HG02938 (cell line): ENCODE data around the gene CTNNA1.

ENCODE experiments used
- ATAC-seq: cut with Tn5 transposase; IDR thresholded peaks from one replicate; pipeline ENCODE4 v1.9.1; 2021; ENCODE audit warnings: mild to moderate bottlenecking, moderate library complexity; ENCODE audit not compliant: unreplicated experiment

Gene CTNNA1

GRCh38 chr5:138925090-138925635 lies 171.9 kb downstream of the CTNNA1 start:
- ATAC-seq = no peak

DNA sequence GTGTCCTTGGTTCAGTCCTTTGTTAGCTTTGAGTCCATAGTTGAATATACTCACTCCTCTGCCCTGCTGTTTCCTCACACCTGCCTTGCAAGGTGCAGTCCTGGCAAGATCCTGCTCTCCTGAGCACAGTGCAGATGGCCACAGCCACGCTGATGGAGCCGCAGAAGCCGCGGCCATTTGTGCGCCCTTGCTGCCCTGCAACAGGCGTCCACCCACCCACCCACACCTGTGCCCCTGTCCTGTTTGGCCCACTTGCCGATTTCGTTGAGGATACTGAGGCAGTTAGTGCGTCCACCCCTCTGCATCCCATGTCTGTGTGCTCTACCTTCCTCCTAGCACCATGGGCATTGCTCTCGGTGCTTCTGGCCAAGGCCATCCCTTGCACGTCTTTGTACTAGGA lies 173.0 kb downstream of the CTNNA1 start:
- ATAC-seq = no peak

DNA sequence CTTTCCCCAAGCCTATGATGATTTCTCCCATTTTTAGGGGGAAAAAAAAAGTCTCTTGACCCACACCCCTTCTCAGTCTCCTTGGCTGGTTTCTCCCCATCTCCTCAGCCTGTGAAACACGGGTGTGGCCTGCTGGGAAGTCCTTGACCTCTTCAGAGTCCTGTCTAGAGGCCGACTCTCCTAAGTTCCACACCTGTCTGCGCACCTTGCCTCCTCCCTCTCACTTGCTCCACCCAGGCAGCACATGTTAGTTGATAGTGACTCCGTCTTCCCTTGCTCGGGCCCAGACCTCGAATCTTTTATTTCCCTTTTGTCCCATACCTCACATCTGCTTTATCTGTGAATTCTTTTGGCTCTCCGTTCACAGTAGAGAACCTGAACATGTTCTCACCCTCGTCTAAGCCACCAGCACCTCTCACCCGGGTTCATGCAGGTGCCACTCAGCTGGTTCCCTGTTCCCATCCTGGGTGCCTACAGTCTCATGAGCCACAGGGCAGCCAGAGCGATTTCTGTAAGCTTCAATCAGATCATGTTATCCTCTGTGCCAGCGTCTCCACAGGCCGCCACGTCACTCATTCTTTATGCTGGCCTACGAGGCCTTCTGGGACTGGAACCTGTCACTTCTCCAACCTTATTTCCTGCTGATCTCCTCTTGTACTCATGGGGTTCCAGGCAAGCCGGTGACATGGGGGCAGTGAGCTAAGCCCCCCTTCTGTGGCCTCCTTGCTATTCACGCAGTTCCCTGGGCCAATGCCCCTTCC lies 173.6 kb downstream of the CTNNA1 start:
- ATAC-seq = no peak

DNA sequence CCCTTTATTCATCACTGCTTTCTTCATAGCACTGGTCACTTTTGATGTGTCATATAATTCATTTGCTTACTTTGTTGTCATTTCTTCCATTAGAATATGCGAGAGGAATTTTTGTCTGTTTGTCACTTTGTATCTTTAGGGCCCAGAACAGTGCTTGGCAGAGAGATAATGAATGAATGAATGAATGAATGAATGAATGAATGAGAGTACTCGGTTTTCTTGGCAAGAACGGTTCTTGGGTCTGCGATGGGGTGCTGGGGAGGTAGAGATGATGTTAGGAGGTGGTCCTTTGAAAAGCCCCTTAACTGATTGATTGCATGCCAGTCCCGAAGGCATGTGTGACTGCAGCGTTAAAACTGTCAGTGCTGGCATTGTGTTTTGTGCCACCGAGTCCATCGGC lies 174.3 kb downstream of the CTNNA1 start:
- ATAC-seq = no peak

- no peak for ATAC-seq
Observed at GRCh38 chr5:138927979-138928378, 174.8 kb downstream of the CTNNA1 start.

DNA sequence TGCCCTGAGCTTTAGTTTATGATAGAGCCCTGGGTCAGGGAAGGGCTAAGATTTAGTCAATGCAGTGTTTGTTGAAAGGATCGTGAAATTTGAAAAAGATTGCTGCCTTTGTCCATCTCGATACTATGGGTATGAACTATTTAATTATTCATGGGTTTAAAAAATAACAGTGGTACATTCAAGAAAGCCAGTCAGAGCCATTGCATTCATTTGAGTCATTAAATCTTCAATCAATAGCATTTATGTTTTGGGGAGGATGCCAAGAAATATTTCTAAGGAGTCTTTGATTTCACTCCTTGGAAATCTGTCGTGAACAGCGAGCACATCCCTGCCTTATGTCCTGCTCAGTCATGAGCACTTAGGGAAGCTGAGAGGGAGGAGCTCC lies 176.3 kb downstream of the CTNNA1 start:
- ATAC-seq = no peak

GRCh38 chr5:138930371-138931097 lies 177.3 kb downstream of the CTNNA1 start:
- ATAC-seq = no peak

GRCh38 chr5:138932171-138932810 lies 179.1 kb downstream of the CTNNA1 start:
- ATAC-seq = no peak

GRCh38 chr5:138933522-138934290 lies 180.5 kb downstream of the CTNNA1 start:
- no peak for ATAC-seq

DNA sequence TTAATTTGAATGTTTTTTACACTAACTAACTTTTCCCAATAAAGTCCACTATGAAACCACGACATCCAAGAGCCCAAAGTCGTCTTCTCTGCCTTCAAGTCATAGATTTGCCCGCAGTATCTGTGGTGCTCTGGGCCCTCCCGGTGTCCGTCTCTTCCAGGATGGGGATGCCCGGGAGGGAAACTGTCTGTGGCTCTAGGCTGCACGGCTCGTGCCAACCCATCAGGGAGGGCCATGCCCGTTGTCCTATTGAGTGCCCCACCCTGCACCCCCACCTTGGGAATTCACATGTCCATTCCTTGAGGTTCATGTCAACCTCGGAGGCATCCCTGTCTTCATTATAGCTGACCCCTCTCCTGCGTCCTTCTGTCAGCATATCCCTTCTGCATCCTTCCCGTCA lies 181.7 kb downstream of the CTNNA1 start:
- no peak for ATAC-seq

GRCh38 chr5:138935466-138935865 lies 182.2 kb downstream of the CTNNA1 start:
- ATAC-seq = no peak

GRCh38 chr5:138936225-138936967 lies 183.2 kb downstream of the CTNNA1 start:
- ATAC-seq = no peak

GRCh38 chr5:138936968-138937345 lies 183.7 kb downstream of the CTNNA1 start:
- no peak for ATAC-seq

DNA sequence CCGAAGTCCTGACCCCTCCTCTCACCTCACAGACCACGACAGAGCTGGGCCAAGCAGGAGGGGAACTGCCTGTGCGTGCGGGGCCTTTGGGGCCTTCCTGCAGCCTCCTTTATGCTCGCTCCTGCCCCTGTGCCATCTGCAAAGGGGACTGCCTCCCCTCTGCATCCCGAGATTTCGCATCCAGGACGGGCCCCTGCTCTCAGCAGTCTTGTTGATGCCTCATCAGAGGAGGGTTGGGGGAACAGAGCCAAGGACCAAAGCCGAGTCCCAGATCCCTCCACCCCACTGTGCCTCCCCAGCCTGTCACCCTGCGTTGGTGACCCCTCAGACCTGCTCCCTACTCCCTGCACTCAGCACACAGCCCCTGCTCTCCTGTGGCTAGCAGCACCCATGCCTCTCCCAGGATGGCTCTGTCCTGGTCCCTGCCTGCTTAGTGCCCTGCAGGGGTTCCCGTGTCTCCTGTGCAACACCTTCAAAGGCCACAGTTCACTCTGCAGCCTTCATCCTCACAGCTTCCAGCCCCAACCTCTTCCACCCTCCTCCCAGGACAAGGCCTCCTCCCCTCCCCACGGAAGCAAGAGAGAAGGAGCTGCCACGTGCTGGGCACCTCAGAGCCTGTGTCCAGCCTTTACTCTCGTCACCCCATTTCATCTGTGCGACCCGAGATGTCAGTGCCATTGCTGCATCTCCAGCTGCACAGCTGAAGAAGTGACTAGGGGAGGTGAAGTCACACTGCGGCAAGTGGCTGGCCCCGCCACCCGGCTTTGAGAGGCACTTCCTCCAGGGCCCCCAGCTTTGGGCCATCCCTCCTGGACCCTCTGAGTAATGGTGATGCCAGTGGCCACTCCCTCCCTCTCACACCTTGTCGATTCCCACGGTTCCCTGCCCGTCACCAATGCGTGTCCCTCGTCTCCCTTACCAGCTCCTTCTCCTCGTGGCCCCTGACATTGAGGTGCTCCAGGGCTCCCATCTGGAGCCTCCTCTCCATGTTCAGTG lies 184.5 kb downstream of the CTNNA1 start:
- no peak for ATAC-seq

GRCh38 chr5:138938526-138938925 lies 185.3 kb downstream of the CTNNA1 start:
- ATAC-seq = no peak

DNA sequence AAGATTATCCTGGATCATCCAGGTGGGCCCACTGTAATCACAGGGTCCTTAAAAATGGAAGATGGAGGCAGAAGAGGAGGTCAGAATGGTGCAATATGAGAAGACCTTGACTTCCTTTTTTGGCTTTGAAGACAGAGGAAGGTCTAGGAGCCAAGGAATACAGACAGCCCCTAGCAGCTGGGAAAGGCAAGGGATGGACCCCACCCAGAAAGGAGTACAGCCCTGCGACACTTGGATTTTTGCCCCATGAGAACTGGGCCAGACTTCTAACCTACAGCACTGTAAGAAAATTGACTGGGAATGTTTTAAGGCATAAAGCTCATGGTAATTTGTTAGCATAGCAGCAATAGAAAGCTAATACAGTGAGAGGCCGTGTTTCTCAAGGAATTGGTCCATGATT lies 188.8 kb downstream of the CTNNA1 start:
- ATAC-seq = no peak

DNA sequence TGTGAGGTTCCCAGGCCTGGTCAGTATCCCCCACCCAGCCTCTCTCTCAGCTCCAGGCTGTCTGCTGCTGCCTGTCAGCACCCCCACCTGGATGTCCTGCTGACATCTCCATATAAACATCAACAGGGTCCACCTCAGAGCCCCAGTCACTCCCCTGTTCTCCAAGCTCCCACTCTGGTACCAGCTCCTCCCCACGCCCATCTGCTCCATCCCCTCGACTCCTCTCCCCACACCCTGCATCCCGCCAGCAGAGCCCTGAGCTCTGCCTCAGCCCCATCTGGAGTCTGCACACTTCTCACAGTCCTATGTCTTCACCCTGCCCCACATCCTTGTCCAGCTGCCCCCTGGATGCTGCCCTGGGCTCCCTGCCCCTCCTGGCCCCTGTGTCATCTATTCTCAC lies 189.6 kb downstream of the CTNNA1 start:
- no peak for ATAC-seq

GRCh38 chr5:138943599-138944173 lies 190.5 kb downstream of the CTNNA1 start:
- ATAC-seq = no peak
